Gastroesophageal sphincter (tissue), 4 donors: ENCODE data around the gene MAN1C1. TPM values are rescaled to one million over a fixed set of nuclear protein-coding genes. Genes with fewer than 3 reads are reported as not detected.

ENCODE experiments used
- ATAC-seq: fragments of 150-250 bp; one replicate; pipeline ENCODE4 v1.9.1; 2016; ENCODE audit warnings: mild to moderate bottlenecking, moderate library complexity
- H3K27ac ChIP-seq, 4 donors: fragments of 200-600 bp; sonication (generic) in 3 of 4; 1 replicate in 3 of 4; 2 replicates in 1 of 4; pipeline ENCODE4 v1.5.1; 2016 to 2019
- H3K27me3 ChIP-seq: fragments of 200-600 bp; sonication (generic); one replicate; pipeline ENCODE4 v1.5.1; 2019
- H3K36me3 ChIP-seq, 2 donors: fragments of 200-600 bp; sonication (generic); one replicate each; pipeline ENCODE4 v1.5.1; 2019; ENCODE audit warnings: control low read depth in 1 of 2
- H3K4me1 ChIP-seq, 3 donors: fragments of 200-600 bp; sonication (generic); 1 replicate in 2 of 3; 2 replicates in 1 of 3; pipeline ENCODE4 v1.5.1; 2016 to 2019; ENCODE audit warnings: control low read depth in 2 of 3
- H3K4me3 ChIP-seq, 2 donors: fragments of 200-600 bp; sonication (generic); one replicate each; pipeline ENCODE4 v1.5.1; 2019; ENCODE audit warnings: mild to moderate bottlenecking in 1 of 2, moderate library complexity in 1 of 2
- H3K9me3 ChIP-seq, 3 donors: fragments of 200-600 bp; sonication (generic); one replicate each; pipeline ENCODE4 v1.5.1; 2017 to 2019; ENCODE audit warnings: control low read depth in 2 of 3
- EP300 ChIP-seq: sonication (generic); formaldehyde crosslinking; IDR thresholded peaks from one replicate; pipeline ENCODE4 v1.6.1; 2017; ENCODE audit warnings: antibody characterized with exemption, mild to moderate bottlenecking
- POLR2A ChIP-seq, 2 donors: fragments of 450-650 bp; IDR thresholded peaks; one replicate each; pipeline ENCODE4 v1.6.1; 2017; ENCODE audit warnings: antibody characterized with exemption in 2 of 2, mild to moderate bottlenecking in 2 of 2, moderate library complexity in 1 of 2
- POLR2AphosphoS5 ChIP-seq: sonication (generic); formaldehyde crosslinking; IDR thresholded peaks from one replicate; pipeline ENCODE4 v1.6.1; 2017; ENCODE audit warnings: antibody characterized with exemption
- WGBS, 2 donors: methylation state at CpG; one replicate each; pipeline ENCODE4 v1.1.5; 2018; ENCODE audit warnings: low coverage in 1 of 2; 5-methylcytosine and 5-hydroxymethylcytosine counted together
- total RNA-seq, 4 donors: library from RNA; depleted of rRNA; stranded (reverse); fragments of >200 nt; gene quantifications; one replicate each; pipeline ENCODE4 v1.1.0, GENCODE V29; 2016
- TF ChIP-seq, protein P1 (sequence below), 4 experiments: fragments of 200-600 bp in 2 of 4; fragments of 450-650 bp in 2 of 4; sonication (generic) in 1 of 4; IDR thresholded peaks; one replicate each; pipeline ENCODE4 v1.5.1; 2017 to 2019; ENCODE audit warnings: antibody characterized with exemption in 4 of 4, mild to moderate bottlenecking in 2 of 4, moderate library complexity in 2 of 4

Gene MAN1C1
- total RNA-seq, 4 donors from 2014 or later = 20.0 to 38.1 (median 27.8) TPM

DNA sequence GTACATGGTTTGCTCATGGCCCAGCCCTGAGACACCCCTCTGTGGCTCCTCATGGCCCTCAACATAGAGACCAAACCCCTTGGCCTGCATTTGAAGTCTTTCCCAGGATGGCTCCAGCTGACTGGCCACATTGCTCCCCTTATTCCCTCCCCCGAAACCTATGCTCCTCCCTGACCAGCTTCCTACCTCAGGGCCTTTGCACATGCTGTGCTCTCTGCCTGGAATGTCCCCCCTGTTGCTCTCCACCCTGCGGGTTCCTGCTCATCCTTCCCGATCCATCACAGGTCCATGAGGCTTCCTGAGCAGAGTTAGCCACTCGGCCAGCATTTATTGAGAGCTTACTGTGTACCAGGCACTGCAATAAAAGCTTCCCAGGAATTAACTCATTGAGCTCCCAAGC lies 112.5 kb downstream of the MAN1C1 start:
- Histone ChIP-seq H3K36me3 (no peaks in the 10 kb centered on the region), H3K4me1 (peaks cover 0 to 50% (median 28%) of the 10 kb centered on the region in 3 donors), H3K27me3 (no peaks in the 10 kb centered on the region), H3K9me3 (no peaks in the 10 kb centered on the region), H3K4me3 (no peak overlapping the region), H3K27ac (peak overlapping the region in 3 of 4 donors; percentile 63 to 69 (median 69))
- TF ChIP-seq, protein P1, sequence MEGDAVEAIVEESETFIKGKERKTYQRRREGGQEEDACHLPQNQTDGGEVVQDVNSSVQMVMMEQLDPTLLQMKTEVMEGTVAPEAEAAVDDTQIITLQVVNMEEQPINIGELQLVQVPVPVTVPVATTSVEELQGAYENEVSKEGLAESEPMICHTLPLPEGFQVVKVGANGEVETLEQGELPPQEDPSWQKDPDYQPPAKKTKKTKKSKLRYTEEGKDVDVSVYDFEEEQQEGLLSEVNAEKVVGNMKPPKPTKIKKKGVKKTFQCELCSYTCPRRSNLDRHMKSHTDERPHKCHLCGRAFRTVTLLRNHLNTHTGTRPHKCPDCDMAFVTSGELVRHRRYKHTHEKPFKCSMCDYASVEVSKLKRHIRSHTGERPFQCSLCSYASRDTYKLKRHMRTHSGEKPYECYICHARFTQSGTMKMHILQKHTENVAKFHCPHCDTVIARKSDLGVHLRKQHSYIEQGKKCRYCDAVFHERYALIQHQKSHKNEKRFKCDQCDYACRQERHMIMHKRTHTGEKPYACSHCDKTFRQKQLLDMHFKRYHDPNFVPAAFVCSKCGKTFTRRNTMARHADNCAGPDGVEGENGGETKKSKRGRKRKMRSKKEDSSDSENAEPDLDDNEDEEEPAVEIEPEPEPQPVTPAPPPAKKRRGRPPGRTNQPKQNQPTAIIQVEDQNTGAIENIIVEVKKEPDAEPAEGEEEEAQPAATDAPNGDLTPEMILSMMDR (IDR thresholded peaks at IDR 0.05) = no peak
- TF ChIP-seq EP300 (no peak), POLR2A (IDR thresholded peaks at IDR 0.05) (no peak), POLR2AphosphoS5 (no peak)
- ATAC-seq = no peak
- 87 to 96% methylated on average over 4 of the region's 4 CpGs for WGBS, 2 donors

DNA sequence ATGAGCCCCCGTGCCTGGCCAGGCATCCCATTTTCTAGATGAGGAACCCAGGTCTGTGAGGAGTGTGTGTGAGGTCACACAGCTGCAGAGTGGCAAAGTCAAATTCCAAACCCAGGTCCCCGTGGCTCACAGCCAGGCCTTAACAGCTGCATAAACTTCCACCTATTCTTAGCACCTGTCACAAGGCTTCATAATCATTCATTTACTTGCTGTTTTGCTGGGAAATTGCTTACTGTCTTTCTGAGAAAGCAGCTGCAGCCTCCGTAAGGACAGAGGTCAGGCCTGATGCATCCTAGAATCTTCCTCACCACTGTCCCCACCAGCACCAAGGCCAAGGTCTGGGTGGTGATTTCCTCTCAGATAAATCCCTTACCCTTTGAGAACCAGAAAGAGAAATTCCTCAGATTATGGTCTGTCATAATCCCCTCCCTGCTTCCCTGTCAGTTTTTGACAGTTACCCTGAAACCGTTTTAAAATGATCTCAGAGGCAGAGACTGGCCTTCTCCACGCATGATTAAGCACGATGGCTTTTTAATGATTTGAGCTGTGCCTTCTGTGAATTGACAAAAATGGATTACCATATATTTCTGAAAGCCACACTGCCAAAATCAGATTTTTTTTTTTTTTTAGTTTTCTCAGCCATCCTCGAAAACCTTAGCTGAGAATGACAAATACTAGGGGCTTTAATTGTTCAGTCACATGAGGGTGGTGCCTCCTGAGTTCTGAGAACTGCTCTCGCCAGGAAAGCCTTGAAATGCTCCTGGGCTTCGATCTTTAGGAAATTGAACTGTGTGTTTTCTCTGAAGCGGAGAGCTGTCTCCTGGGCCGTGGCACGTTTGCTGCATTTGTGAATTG lies 113.4 kb downstream of the MAN1C1 start:
- H3K27ac ChIP-seq = peak overlapping the region in 1 of 4 donors; percentile 69
- H3K36me3 ChIP-seq = no peaks in the 10 kb centered on the region
- no peak for ATAC-seq
- TF ChIP-seq POLR2A (IDR thresholded peaks at IDR 0.05) (no peak), POLR2AphosphoS5 (peak; percentile 85)
- no peak overlapping the region for H3K4me3 ChIP-seq
- no peaks in the 10 kb centered on the region for H3K9me3 ChIP-seq
- H3K4me1 ChIP-seq = peaks cover 0 to 59% (median 28%) of the 10 kb centered on the region in 3 donors
- no peaks in the 10 kb centered on the region for H3K27me3 ChIP-seq
- 42 to 47% methylated on average over 3 to 9 of the region's 12 CpGs for WGBS, 2 donors

DNA sequence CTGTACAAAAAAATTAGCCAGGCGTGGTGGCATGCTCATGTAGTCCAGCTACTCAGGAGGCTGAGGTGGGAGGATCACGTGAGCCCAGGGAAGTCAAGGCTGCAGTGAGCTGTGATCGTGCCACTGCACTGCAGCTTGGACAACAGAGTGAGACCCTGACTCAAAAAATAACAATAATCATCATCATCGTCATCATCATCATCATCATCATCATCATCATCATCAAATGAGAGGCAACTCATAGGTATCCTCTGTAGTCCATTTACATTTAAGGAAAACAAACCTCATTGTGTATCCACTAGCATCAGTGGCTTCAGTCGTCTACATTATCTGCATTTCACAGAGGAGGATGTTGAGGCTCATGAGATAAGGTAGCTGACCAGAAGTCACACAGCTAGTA lies 114.6 kb downstream of the MAN1C1 start:
- Histone ChIP-seq H3K4me3 (no peak overlapping the region), H3K36me3 (no peaks in the 10 kb centered on the region), H3K27ac (no peak overlapping the region), H3K9me3 (no peaks in the 10 kb centered on the region), H3K27me3 (no peaks in the 10 kb centered on the region), H3K4me1 (peaks cover 0 to 67% (median 32%) of the 10 kb centered on the region in 3 donors)
- WGBS, 2 donors = 89 to 93% methylated on average over 2 to 3 of the region's 5 CpGs
- ATAC-seq = no peak
- no peak for TF ChIP-seq EP300
- no peak for TF ChIP-seq POLR2AphosphoS5
- TF ChIP-seq, protein P1 (IDR thresholded peaks at IDR 0.05) = no peak
- TF ChIP-seq POLR2A (IDR thresholded peaks at IDR 0.05) = no peak

DNA sequence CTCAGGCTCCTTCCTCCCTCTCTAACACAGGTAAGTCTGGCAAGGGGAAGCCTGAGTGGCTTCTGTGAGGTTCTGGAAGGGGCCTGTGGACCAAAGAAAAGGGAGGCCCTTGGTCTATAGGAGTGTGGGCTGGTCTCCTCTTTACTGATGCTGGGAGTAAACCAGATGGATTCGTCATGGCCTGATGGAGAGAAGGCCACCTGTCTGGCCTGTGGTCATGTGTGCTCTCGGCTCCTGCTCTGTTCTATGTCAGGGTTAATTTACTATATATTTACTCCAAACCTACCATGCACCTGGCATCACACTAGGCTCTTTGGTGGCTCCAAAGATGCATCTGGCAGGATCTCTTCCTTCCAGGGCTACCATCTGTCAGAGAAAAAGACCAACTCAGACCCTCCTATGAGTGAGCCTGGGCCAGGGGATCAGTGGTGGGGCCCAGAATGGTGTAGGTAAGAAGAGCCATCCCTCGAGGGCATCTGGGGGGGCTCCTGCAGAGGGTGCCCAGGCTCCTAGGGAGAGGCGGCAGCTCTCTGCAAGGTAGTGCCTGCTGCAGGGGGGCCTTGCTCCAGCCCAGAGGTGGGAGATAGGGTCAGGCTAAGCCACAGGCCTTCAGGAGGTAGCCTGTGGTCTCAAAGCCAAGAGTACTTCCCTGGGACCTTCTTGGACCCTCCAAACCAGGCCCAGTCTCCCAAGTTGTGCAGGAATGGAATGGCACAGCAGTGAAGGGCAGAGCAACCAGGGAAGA lies 115.2 kb downstream of the MAN1C1 start:
- no peak for ATAC-seq
- Histone ChIP-seq H3K9me3 (no peaks in the 10 kb centered on the region), H3K27me3 (no peaks in the 10 kb centered on the region), H3K36me3 (no peaks in the 10 kb centered on the region), H3K4me1 (peaks cover 0 to 73% (median 38%) of the 10 kb centered on the region in 3 donors), H3K27ac (no peak overlapping the region), H3K4me3 (no peak overlapping the region)
- 100% methylated on average over 2 of the region's 4 CpGs; no CpG with 5 or more reads in 1 of the 2 donors for WGBS, 2 donors
- no peak for TF ChIP-seq POLR2AphosphoS5
- no peak for TF ChIP-seq POLR2A (IDR thresholded peaks at IDR 0.05)
- TF ChIP-seq, protein P1 (IDR thresholded peaks at IDR 0.05) = no peak
- no peak for TF ChIP-seq EP300

DNA sequence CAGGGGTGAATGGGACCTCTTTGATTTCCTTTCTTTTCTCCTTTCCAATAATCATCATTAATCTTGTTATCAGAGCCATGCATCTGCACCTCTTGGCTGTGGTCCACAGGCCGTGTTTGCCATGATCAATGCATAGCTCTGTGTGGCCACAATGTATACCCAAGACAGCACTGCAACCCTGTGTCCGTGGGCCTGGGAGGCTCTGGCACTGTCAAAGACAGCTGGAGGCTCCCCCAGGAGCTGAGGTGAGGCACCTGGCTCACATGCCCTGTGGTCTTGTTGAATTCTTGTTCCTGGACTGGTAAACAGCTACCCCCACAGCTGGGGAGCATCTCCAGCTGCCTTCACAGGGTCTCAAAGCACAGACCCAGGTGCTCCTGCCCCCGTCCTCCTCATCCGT lies 116.2 kb downstream of the MAN1C1 start:
- TF ChIP-seq POLR2AphosphoS5 = no peak
- TF ChIP-seq, protein P1 (IDR thresholded peaks at IDR 0.05) = no peak
- Histone ChIP-seq H3K4me3 (no peak overlapping the region), H3K27me3 (no peaks in the 10 kb centered on the region), H3K9me3 (no peaks in the 10 kb centered on the region), H3K4me1 (peaks cover 0 to 70% (median 31%) of the 10 kb centered on the region in 3 donors), H3K36me3 (no peaks in the 10 kb centered on the region), H3K27ac (no peak overlapping the region)
- WGBS, 2 donors = 80 to 100% methylated on average over 1 of the region's 4 CpGs
- no peak for ATAC-seq
